ACHN (cell line): ENCODE data around the gene R3HDM2.
A peak's percentile ranks its signal among the peaks of the same experiment; 100 is the strongest.
"Not testable (repeated sequence)": the region's sequence is repeated elsewhere in the genome, so short reads cannot be mapped to it uniquely, and the experiment has no call there.

Source experiments
- DNase-seq: peaks from one replicate; pipeline ENCODE4 v3.0.0-alpha.2; 2015
- in situ Hi-C: cut with HindIII; loops from 2 replicates; pipeline ENCODE4 v1.10.0; 2017; ENCODE audit warnings: low sequenced_read_pairs, low pct_ligation_motif_present, low pct_unique_long_range_greater_than_20kb

Gene R3HDM2

DNA sequence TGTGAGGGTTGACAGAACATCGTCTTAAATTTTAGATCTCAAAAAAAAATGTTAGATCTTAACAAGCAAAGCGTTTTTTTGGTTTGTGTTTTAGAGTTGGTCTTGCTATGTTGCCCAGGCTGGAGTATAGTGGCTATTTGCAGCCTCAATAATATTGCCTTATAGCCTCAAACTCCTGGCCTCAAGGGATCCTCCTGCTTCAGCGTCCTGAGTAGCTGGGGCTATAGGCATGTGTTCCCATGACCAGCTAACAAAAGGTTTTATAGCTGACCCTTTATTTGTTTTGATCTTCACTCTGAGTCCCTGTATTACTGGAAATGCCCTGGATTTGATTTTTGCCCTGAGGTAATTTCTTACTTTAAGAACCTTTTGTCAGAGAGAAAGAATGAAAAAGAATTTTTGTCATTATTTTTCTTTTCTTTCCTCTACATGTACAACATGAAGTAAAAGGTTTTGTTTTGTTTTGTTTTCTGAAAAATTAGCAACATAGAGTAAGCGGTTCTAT lies 9.0 kb upstream of the R3HDM2 start:
- in situ Hi-C loops: no loop called here
- DNase-seq: no peak

DNA sequence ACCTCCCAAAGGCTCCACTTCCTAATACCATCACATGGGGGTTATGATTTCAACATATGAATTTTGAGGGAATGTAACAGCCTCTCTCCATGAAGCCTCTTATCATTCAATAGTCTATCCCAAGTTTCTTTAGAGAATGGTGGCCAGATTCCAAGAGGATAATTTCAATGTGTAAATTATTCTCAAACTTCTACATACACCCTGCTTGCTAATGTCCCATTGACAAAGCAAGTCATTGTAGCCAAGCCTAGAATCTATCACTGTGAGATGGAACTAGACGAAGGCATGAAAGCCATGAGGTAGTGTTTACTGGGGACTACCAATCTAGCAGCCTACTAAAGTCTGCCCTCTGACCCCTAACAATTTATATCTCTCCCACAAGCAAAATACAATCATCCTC lies 7.6 kb upstream of the R3HDM2 start:
- no peak for DNase-seq
- in situ Hi-C loops: no loop called here

DNA sequence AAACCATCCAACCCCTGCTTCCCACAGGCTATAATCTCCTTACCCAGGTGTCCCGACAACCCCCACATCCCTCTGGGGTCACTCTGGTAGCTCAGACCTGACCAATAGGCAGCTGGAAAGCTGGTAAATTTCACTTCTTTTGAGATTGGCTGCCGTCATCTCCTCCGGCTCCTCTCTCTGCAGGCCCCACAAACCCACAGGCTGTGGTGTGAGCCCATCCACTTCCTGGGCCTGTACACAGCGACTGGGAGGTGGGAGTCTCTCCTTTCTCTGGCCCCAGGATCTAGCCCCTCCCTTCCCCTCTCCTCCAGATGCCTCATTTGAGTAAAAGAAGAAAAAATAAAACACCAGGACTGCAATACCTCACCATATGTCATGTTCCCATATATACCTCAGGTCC lies 4.5 kb upstream of the R3HDM2 start:
- in situ Hi-C loops: no loop called here
- no peak for DNase-seq

DNA sequence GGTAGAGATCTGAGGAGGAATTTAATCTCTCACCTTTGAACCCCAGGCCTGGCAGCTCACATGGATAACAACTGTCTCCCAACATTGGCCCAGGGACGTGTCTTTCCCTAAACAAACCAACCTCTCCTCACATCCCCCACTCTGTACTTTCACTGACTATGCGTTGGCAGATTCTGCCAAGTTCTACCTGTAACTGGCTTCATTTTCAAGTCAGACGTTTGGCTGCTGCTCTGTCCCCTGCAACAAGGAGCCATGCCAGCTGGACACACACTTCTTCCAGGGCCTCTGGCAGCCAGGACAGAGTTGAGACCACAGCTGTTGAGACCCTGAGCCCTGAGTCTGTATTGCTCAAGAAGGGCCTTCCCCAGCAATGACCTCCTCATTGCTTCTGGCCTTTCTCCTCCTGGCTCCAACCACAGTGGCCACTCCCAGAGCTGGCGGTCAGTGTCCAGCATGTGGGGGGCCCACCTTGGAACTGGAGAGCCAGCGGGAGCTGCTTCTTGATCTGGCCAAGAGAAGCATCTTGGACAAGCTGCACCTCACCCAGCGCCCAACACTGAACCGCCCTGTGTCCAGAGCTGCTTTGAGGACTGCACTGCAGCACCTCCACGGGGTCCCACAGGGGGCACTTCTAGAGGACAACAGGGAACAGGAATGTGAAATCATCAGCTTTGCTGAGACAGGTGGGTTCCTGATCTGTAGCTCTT lies 3.8 kb upstream of the R3HDM2 start, which contains the start of gene INHBC:
Gene INHBC, plus strand, starts transcription at position 268 of the 707 bp plus-strand sequence. Its CDS starts 103 bp downstream, at position 371.
- in situ Hi-C loops: no loop called here
- DNase-seq: no peak

DNA sequence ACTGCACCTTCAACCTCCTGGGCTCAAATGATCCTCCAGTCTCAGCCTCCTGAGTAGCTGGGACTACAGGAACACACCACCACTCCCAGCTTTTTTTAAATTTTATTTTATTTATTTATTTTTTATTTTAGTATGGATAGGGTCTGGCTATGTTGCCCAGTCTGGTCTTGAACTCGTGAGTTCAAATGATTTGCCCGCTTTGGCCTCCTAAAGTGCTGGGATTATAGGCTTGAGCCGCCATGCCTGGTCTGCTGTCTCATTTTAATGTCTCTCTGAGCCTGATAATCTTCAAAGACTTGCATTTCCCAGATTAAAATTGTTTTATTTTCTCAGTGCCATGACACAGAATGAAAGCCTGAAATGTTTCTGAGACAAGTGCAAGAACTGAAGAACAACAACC lies 2.5 kb upstream of the R3HDM2 start:
- in situ Hi-C loops: no loop called here
- no peak for DNase-seq

DNA sequence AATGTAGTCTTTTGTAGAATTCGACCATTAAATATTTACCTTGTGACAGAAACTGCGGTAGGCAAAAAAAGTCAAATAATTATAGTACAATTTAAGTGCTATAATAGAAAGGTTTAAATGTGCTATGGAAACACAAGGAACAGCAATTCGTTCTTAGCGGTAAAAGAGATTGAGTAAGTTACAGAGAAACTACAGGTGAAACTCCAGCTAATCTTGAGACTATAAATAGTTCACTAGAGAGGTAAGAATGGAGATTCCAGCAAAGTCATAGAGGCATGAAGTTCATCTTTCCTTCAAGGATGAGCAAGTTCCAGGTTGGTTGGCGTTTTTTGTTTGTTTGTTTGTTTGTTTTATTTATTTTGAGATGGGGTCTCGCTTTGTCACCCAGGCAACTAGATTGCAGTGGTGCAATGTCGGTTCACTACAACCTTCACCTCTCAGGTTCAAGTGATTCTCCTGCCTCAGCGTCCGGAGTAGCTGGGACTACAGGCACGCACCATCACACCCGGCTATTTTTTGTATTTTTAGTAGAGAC lies 878 bp upstream of the R3HDM2 start:
- DNase-seq: no peak
- in situ Hi-C loops: no loop called here

DNA sequence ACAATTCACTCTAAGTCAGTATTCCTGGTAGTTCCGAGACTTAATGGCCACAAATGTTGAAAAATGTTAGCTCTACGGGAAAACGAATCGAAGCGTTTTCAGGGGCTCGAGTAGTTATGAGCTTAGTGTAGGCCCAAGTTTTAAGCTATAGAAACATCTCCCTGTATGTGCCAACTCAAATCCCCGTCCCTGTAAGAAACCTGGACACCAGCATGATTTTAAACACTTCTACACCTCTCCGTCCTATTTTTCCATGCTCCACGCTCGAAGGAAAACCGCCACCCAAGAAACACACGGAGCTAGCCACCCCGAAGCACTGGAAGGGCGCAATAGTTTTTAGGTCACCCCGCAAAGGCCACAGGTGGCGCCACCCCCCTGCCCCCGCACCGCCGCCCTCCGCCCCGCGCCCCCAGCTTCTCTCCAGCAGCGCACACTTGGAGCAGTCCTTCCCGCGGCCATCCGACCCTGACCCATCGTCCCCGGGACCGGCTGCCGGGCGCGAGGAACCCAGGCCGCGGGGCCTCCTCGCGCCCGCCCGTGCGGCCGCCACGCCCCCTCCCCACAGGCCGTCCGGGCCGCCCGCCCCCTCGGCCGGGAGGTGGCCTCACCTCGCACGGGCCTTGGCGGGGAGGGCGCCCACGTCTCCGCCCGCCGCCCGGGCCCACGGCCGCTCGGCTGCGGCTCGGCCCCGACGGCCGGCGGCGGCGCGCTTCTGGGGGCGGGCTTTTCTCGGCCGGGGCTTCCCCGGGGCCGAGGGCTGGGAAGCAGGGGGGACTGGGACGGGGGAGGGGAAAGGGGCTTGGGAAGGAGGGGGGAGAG lies 522 bp downstream of the R3HDM2 start:
- peak; percentile 46 for DNase-seq
- in situ Hi-C loops: no loop called here

DNA sequence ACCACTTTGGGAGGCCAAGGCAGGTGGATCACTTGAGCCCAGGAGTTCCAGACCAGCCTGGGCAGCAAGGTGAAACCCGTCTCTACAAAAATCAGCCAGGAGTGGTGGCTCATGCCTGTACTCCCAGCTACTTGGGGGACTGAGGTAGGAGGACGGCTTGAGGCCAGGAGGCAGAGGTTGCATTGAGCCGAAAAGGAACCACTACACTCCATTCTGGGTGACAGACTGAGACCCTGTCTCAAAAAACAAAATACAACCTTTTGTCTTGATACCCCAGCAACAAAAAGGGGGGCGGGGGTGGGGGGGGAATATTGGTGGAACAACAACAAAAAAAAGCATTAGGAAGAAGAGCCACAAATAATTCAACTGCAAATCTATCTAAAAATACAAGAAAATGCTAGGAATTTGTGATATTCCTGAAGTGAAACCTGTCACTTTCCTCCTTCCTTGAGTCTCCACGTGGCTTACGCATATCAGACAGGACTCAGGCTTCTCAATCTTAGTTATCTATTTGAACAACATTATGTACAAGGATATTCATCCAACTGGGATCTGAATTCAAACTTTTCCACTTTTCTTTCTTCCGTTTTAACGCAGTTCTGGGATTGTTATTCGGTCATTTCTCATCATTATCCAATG lies 1.3 kb downstream of the R3HDM2 start:
- peak; percentile 56 for DNase-seq

DNA sequence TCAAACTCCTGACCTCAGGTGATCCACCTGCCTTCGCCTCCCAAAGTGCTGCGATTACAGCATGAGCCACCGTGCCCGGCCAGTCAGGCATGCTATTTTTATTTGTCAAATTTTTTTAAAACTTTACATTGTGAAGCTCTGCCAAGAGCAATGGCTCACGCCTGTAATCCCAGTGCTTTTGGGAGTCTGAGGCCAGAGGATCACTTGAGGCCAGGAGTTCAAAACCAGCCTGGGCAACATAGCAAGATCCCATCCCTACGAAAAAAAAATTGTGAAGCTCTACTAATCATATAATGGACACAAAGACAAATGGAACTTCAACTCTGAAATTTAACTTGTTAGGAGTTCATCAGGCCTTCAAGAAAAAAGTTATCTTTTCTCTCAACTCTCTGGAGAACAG lies 1.9 kb downstream of the R3HDM2 start:
- DNase-seq: no peak
- in situ Hi-C loops: no loop called here

More for the DNA sequence above, 1.3 kb downstream of the R3HDM2 start:
- in situ Hi-C loops: no loop called here

DNA sequence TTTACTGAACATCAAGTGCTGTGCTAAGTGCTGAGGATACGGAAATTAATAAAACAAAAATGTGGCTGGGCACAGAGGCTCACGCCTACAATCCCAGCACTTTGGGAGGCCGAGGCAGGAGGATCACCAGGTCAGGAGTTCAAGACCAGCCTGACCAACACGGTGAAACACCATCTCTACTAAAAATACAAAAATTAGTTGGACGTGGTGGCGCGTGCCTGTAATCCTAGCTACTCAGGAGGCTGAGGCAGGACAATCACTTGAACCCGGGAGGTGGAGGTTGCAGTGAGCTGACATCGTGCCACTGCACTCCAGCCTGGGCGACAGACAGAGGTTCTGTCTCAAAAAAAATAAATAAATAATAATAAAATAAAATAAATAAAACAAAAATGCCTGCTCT lies 3.9 kb downstream of the R3HDM2 start:
- DNase-seq, in situ Hi-C loops: not testable (repeated sequence)

DNA sequence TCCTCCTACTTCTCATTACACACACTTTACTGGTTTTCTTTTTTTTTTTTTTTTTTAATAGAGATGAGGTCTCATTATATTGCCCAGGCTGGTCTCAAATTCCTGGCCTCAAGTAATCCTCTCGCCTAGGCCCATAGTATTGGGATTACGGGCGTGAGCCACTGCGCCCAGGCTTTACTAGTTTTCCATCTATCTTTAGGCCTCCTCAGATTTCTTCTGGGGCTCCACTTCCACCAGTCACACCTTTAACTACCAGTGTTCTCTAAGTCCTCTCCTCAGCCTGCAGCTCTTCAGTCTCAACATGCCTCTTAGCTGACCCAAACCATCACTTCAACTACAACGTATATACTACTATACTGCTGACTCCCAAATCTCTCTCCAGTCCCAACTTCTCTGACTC lies 10.4 kb downstream of the R3HDM2 start:
- no peak for DNase-seq
- in situ Hi-C loops: no loop called here

DNA sequence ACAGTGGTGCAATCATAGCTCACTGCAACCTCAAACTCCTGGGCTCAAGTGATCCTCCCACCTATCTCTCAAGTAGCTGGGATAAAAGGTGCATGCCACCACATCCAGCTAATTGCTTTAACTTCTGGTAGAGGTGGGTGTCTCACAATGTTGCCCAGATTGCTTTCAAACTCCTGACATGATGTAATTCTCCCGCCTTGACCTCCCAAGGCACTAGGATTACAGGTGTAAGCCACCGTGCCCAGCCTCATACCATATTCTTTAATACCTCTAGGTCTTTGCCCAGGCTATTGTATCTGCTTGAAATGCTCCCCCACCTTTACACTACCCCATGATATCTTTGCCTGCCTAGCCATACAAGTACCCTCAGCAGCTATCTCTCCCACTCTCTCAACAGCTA lies 11.3 kb downstream of the R3HDM2 start:
- no peak for DNase-seq

DNA sequence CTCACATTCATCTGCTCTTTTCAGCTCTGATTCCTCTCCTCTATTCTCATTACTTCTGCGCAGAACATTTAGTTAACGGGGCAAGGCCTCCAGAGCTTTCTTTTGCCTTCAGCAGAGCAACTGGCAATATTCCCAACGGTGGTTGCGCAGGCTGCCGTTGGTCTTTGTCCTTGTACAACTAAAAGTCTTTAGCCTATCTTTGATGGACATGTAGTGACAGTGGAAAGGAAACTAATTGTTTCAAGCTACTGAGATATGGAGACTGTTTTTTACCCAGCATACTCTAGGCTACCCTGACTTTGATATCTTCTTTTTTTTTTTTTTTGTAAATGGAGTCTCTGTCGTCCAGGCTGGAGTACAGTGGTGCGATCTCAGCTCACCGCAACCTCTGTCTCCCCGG lies 12.6 kb downstream of the R3HDM2 start:
- in situ Hi-C loops: no loop called here
- no peak for DNase-seq

More for the DNA sequence above, 11.3 kb downstream of the R3HDM2 start:
- in situ Hi-C loops: no loop called here

DNA sequence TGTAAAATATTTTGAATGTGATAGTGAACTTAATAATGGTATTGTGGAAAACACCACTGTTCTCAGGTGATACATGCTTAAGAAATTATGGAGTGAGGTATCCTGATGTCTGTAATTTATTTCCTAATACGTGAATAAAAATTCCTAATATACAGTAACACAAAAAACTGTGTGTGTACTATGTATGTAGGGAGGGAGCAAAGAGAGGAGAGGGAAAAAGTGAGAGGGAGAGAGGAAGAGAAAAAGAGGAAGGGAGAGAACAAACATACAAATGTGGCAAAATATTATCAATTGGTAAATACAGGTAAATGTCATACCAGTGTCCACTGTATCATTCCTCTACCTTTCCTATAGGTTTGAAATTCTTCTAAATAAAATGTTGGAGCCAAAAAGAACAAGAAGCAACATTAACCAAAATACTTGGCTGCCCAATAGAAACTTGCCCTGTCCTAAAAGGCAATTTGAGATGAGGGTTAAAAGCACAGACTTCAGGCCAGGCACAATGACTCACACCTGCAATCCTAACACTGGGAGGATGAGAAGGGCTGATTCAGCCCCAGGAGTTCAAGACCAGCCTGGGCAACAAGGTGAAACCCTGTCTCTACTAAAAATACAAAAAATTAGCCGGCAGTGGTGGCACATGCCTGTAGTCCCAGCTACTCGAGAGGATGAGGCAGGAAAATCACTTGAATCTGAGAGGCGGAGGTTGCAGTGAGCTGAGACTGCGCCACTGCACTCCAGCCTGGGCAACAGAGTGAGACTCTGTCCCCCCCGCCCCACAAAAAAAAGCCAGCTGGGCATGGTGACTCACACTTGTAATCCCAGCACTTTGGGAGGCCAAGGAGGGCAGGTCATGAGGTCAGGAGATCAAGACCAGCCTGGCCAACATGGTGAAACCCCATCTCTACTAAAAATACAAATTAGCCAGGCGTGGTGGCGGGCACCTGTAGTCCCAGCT lies 14.5 kb downstream of the R3HDM2 start:
- DNase-seq: peak; percentile 31
- in situ Hi-C loops: no loop called here

DNA sequence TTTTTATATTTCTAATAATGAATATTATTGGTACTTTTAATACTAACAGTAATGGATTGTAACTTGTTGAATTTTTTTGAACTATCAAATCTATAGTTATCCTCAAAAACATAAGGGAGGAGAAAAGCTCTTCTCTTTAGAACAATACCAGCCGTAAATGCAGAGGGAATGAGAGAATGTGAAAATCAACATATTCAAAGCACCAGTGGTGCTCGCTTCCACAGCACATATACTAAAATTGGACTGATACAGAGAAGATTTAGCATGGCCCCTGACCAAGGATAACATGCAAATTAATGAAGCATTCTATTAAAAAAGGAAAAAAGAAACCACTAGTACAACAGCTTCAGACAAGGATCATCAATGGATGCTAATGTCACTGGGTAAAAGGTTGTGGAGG lies 15.8 kb downstream of the R3HDM2 start:
- in situ Hi-C loops: no loop called here
- no peak for DNase-seq

DNA sequence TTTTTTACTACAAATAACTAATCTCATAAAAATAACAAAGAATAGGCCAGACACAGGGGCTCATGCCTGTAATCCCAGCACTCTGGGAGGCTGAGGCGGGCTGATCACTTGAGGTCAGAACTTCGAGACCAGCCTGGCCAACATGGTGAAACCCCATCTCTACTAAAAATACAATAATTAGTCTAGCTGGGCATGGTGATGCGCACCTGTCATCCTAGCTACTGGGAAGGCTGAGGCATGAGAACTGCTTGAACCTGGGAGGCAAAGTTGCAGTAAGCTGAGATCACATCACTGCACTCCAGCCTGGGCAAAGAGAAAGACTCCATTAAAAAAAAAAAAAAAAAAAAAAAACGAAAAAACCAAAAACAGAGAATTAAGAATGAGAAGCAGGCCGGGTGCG lies 16.7 kb downstream of the R3HDM2 start:
- in situ Hi-C loops, DNase-seq: not testable (repeated sequence)

DNA sequence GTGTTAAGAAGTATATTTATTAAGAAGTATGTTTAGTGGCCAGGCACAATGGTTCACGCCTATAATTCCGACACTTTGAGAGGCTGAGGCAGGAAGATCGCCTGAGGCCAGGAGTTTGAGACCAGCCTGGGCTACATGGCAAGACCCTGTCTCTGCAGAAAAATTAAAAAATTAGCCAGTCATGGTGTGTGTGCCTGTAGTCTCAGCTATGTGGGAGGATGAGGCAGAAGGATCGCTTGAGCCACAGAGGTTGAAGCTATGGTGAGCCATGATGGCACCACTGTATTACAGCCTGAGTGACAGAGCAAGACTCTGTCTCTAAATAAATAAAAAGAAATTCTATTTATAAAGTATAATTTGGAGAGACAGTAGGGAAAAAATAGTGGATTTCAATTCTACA lies 20.3 kb downstream of the R3HDM2 start:
- in situ Hi-C loops: no loop called here
- DNase-seq: no peak
